Iris pigment epithelial cell (primary cell): ENCODE measurements around the gene DNPH1.

Experiments used
- DNase-seq: peaks from one replicate; pipeline ENCODE4 v3.0.0-alpha.2; 2011; ENCODE audit warnings: low read depth

The DNPH1 gene

DNA sequence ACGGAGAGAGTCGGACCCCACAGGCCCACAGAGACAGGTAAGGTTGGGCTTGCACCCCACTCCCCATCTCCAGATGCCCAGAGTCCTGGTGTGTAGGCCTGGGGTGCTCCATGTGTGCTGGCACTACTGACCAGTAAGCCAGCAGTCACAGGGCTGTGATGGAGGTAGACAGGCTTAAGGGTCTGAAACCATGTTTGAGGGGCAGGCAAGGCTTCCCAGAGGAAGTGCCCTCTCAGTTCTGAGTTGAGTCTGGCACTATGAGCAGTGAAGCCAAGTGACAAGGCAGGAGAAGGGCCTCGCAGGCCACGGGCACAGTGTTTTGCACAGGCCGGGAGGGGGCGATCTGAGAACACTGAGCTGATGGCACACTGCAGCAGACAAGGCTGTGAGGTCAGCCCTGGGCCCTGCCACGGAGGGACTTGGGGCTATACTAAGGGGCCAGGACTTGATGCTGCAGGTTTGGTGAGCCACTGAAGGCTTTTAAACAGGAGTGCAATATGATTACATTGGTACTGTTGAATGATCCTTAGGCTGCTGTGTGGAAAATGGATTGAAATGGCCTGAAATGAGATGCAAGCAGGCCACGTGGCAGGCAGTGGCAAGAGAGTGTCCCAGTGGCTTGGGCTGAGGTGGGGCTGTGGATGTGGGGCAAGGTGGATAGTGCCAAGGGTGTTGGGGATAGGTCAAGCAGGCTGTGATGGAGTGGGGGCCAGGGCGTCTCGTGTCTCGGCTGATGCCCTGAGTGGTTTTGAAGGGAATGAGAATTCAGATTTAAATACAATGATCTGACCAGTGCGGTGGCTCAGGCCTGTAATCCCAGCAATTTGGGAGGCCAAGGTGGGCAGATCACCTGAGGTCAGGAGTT lies 34.3 kb upstream of the DNPH1 start:
- peak; percentile 60 for DNase-seq

- DNase-seq: no peak
Measured at GRCh38 chr6:43262780-43263313, 33.6 kb upstream of the DNPH1 start.

GRCh38 chr6:43262000-43262779 lies 32.9 kb upstream of the DNPH1 start:
- DNase-seq: no peak

DNA sequence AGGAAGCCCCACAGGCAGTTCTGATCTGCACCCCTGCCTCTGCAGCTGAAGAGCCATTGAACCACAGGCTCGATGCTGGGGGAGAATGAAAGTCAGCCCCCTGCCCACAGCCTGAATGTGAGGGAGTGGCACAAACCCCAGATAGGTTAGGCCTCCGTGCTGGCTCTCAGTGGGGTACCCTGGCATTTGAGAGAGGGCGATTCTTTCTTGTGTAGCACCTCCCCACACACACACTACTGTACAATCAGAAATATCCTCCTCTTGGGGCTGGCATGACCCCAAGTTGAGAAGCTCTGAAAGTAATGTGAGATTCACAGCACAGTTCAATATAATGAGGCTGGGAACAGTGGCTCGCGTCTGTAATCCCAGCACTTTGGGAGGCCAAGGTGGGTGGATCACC lies 31.9 kb upstream of the DNPH1 start:
- DNase-seq: no peak

DNA sequence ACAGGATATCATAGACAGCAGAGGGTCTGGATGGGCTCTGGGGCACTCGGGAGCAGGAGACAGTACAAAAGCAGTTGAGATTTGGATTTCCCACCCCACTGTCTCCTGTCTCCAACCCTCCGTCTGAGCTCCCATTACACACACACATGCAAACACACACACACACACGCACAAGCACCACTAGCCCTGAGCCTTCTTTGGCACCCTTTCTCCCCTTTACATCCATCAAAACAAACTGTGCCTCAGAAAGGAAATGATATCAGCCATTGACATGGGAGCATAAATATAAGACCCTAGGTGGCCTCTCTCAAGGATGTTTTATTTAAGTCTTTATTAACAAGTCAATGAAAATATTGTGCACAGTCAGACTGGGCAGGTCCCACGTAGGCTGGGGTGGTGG lies 31.5 kb upstream of the DNPH1 start:
- DNase-seq: no peak

DNA sequence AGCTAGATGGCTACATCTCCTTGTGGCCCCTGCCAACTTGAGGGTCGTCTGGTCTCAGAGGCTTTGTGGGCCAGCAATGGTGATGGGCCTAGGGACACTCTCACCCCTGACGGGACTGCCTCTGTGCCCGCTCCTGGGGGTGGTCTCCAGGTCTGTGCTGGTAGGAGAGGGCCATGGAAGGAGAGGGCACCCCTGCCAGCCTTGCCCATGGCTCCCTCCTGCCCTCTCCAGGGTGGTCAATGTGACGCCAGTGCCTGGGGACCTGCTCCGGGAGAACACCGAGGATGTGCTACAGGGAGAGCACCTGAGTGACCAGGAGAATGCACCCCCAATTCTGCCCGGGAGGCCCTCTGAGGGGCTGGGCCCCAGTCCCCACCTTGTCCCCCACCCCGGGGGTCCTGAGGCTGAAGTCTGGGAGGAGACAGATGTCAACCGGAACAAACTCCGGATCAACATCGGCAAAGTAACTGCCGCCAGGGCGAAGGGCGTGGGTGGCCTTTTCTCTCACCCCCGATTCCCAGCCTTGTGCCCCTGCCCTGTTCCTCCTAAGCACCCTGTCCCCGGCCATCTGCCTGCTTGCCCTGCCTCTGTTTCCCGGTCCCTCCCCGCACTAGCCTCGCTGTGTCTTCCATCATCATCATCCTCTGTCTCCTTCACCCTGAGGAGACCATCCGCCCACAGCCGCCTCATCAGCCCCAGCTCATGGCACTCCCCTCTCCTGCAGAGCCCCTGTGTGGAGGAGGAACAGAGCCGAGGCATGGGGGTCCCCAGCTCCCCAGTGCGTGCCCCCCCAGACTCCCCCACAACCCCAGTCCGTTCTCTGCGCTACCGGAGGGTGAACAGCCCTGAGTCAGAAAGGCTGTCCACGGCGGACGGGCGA lies 29.8 kb upstream of the DNPH1 start:
- no peak for DNase-seq

GRCh38 chr6:43258180-43258579 lies 28.9 kb upstream of the DNPH1 start:
- DNase-seq: no peak

- no peak for DNase-seq
Measured at GRCh38 chr6:43257367-43258145, 28.3 kb upstream of the DNPH1 start.

GRCh38 chr6:43256670-43257366 lies 27.5 kb upstream of the DNPH1 start:
- no peak for DNase-seq

- no peak for DNase-seq
Measured at GRCh38 chr6:43255408-43256054, 26.2 kb upstream of the DNPH1 start.

DNA sequence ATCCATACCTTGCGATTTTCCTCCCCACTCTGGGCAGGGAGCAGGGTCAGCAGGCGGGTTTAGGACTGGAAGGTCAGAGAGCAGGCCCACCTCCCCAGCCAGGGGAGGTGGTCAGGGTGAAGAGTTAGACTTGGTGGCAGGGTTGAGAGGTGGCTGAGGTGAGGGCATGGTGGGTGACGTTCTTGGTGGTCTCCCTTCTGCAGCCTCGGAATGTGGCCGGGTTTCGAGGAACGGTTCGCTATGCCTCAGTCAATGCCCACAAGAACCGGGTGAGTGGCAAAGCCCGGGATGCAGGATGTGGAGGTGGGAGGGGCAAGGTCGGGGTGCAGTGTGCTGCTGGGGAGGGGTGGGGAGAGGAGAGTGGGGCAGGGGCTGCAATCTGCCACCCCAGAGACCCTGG lies 25.6 kb upstream of the DNPH1 start:
- DNase-seq: no peak

DNA sequence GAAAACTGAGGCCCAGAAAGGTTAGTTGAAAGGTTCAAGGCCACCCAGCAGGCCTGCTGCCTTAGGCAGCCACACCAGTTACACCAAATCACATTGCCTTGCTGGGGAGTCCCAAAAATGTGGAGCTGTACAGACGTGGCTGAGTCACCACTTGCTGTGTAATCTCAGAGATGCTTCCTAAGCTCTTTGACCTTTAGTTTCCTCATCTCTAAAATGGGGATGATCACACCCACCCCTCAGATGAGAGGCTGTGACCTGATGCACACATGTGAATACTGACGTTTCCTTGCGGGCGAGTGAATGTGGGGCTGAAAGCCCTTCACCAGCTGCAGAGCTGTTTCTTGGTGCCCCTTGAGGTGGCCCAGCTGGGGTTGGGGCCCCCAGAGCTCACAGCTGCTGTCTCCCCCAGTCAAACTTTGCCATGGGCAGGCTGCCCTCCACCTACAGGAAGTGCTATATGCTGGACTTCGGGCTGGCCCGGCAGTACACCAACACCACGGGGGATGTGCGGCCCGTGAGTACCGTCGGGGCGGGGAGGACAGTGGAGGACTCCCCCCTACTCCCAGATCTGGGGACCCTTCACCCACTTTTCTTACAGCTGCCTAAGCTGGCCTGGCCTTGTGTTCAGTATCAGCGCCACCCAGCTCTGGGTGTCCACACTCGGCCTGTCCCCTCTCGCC lies 25.0 kb upstream of the DNPH1 start:
- peak; percentile 55 for DNase-seq

GRCh38 chr6:43253401-43253800 lies 24.1 kb upstream of the DNPH1 start:
- no peak for DNase-seq

DNA sequence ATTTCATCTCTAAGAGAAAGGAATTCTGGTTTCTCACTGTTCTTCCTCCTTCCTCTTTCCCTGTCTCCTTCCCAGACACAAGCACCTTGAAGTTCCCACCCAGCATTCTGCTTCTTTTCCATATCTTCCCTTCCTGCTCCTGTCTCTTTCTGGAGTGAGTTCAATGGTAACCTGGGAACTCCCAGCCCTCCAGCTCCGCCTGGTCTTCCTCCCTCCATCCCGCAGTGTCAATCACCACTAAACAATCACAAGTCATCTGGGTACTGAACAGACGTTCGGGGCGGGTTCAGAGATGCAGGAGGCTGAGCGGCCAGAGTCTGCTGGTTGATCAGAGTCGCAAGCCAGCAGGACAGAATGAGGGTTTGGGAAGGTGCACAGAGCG lies 21.7 kb upstream of the DNPH1 start:
- DNase-seq: no peak

DNA sequence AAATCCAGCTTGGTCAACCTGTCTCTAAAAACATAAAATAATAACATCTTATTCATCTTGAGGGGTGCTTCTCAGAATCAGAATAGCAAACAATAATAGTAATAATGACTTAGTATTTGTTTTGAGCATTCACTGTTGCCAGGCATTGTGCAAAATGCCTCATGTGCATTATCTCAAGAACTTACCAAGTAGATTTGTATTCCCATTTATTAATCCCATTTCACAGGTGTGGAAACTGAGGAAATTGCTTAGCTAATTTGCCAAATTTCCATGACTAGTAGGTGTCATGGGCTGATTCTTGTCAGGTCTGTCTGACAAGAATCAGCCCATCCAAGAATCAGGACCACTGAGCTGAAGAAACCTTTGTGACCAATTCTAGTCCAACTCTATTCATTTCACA lies 19.5 kb upstream of the DNPH1 start:
- no peak for DNase-seq

GRCh38 chr6:43248101-43248500 lies 18.8 kb upstream of the DNPH1 start:
- no peak for DNase-seq

GRCh38 chr6:43247114-43247999 lies 18.1 kb upstream of the DNPH1 start:
- DNase-seq: peak; percentile 55

DNA sequence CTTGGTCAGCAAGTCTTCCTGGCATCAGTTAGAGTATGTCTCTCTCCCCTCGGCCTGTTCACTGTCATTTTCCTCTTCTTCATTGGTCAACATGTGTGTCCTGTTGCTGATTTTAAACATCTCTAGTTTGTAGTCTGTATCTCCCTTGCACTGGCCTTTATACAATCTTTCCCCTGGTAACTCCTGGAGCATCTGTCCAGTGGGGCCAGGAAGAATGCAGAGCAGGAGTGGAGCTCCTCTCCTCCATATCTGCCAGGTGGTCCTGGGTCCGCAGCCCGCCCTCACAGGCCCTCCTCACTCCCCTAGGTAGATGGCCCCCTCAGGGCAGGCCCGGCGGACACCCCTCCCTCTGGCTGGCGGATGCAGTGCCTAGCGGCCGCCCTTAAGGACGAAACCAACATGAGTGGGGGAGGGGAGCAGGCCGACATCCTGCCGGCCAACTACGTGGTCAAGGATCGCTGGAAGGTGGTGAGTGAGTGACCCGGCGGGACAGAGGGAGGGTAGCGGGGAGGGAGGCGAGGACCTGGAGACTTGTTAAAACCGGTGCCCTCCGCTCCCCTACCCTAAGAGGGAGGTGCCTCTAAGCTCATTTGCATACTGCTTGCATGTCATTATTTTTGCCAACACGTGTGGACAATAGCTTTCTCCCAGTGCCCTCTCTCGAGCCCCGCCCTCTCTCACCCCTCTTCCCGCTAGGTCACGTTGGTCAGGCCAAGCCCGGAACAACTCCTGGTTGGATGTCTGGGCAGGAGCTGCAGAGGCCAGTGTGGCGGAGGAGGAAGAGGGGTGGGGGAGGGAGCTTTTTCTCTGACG lies 17.2 kb upstream of the DNPH1 start:
- no peak for DNase-seq
